COLO668 (cell line): ENCODE results near the gene NUP188.
A peak's percentile ranks its signal among the peaks of the same experiment; 100 is the strongest.

ENCODE experiments used
- DNase-seq: peaks from one replicate; lab custom pipeline; 2025; ENCODE audit not compliant: unreplicated experiment; lab: John Stamatoyannopoulos, UW

NUP188 gene

DNA sequence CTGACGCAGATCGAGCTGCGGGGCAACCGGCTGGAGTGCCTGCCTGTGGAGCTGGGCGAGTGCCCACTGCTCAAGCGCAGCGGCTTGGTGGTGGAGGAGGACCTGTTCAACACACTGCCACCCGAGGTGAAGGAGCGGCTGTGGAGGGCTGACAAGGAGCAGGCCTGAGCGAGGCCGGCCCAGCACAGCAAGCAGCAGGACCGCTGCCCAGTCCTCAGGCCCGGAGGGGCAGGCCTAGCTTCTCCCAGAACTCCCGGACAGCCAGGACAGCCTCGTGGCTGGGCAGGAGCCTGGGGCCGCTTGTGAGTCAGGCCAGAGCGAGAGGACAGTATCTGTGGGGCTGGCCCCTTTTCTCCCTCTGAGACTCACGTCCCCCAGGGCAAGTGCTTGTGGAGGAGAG is 31.3 kb upstream of the NUP188 start:
- no peak for DNase-seq

DNA sequence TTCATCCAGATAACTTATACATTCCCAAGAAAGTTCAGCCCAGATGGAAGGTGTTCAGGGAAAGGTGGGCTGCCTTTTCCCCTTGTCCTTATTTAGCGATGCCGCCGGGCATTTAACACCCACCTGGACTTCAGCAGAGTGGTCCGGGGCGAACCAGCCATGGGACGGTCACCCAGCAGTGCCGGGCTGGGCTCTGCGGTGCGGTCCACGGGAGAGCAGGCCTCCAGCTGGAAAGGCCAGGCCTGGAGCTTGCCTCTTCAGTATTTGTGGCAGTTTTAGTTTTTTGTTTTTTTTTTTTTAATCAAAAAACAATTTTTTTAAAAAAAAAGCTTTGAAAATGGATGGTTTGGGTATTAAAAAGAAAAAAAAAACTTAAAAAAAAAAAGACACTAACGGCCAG is 30.8 kb upstream of the NUP188 start:
- no peak for DNase-seq

DNA sequence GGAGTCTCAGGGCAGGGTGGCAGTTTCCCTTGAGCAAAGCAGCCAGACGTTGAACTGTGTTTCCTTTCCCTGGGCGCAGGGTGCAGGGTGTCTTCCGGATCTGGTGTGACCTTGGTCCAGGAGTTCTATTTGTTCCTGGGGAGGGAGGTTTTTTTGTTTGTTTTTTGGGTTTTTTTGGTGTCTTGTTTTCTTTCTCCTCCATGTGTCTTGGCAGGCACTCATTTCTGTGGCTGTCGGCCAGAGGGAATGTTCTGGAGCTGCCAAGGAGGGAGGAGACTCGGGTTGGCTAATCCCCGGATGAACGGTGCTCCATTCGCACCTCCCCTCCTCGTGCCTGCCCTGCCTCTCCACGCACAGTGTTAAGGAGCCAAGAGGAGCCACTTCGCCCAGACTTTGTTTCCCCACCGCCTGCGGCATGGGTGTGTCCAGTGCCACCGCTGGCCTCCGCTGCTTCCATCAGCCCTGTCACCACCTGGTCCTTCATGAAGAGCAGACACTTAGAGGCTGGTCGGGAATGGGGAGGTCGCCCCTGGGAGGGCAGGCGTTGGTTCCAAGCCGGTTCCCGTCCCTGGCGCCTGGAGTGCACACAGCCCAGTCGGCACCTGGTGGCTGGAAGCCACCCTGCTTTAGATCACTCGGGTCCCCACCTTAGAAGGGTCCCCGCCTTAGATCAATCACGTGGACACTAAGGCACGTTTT is 30.2 kb upstream of the NUP188 start:
- DNase-seq = no peak

DNA sequence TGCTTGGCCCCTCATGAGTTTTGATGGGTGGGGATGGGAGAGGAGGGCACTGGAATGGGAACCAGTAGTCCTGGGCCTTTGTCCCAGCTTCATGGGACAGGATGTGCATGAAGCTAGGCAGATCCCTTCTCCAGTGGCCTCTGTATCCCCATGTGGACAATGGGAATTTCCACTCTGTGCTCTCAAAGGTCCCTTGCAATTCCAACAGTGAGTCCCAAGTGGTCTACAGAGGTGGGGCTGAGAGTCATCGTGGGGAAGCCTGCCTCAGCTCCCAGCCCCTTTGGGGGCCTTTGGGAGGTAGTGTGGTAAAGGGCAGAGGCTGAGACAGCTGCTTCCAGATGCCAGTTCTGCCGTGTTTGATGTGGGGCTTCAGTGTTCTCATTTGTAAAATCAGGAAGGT is 28.6 kb upstream of the NUP188 start:
- no peak for DNase-seq

DNA sequence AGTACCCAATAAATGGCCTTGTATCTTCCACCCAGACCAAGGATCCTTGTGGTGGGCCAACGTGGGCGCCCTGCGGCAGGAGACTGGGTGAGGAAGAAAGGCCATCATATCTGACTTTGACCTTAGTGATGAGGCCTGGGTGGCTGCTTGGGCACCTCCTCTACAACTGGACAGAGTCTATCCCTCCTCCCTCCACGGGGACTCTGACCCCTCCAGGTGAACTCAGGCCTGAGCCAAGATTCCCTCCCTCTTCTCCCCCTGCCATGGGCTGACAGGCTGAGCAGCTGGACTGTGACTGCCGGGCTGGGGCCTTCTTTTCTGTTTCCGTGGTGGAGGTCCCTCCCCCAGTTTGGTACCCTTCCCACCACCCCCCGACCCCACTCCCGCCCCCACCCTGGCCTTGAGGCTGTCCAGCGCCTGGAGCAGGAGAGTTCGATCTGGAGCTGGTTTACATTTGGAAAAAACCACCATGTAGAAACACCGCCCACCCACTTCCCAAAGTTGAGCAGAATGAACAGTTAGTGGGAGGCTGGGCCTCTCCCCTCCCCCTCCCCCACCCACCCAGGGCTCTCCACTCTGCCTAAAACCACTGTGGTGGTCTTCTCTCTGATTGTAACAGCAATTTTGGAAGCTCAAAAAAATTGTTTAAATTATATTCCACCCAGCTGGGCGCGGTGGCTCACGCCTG is 28.0 kb upstream of the NUP188 start:
- no peak for DNase-seq

DNA sequence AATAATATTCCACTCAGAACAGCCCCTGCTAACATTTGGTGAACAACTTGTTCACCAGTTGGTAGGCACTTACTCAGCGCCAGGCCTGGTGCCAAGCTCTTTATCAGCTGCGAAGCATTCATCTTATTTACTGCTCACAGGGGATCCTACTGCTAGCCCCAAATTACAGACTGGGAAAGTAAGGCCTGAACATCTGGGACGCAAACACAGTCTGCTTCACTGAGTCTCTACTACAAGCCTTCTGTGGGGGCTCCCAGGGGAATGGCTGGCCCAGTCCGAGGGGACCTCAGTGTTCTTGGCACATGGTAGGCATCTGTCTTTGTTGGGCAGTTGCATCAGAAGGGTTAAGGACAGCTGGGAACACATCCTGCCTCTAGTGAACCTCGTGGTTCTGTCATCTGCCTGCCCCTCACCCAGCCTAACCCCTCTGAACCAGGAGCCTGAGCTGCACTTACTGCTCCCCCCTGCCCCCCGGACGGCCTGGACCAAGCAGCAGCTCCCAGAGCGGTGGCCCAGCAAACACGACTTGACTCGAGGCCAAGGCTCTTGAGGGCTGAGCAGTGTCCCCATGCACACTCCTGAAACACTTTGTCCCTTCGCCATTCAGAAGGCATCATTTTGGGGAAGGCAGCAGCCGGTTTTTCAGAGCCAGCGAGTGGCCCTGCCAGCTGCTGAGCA is 27.0 kb upstream of the NUP188 start, which contains the start of gene PHYHD1:
Gene PHYHD1, plus strand, starts transcription at position 602 of the 678 bp plus-strand sequence. CDS start 1,342 bp downstream, outside the sequence.
- DNase-seq = no peak

DNA sequence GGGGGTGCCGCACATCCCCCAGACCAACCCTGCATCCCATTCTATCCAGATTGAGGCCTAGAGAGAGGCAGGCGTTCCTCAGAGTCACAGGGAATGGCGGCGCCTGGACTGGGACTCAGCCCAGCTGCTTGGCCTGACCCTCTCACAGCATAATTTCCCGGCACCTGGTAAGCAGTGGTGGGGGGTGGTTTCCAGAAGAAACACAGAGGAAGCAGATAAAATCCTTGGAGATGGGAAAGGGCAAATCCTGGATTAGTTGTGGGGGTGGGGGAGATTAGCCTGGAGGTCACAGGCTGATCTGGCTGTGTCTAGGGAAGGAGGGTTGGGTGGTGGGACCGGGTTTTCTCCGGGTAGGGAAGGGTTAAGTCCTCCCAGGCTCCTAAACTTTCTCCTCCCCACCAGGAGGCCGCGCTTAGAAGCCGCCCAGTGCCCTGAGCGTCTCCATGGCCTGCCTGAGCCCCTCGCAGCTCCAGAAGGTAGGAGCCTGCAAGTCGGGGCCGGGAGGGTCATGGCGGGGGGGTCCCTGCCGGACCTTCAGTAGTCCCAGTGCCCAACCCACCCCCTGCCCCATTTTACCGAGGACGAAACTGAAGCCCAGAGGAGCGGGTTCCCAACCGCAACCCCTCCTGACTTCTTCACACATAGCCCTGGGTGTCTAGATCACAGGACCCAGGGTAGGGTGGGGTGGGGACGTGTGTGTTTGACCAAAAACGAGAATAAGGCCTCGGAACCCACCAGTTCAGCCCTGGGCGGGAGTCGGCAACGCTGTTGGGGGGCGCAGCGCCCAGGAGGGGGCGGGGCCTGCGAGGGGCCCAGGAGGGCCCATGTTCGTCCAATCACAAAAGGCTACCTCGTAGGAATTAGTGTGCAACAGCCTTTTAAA is 25.4 kb upstream of the NUP188 start:
- no peak for DNase-seq

DNA sequence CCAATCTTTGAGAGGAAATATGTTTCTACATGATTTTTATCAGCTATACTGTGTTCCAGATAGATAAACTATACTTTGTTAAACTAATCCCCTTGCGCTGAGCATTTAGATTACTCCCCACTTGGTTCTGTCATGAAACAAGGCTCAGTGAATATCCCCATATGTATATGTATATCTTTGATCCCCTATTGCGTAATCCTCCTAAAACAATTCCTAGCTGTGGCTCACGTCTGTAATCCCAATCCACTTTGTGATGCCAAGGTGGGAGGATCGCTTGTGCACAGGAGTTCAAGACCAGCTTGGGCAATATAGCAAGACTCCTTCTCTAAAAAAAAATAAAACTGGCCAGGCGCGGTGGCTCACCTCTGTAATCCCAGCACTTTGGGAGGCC is 24.0 kb upstream of the NUP188 start:
- DNase-seq = no peak

DNA sequence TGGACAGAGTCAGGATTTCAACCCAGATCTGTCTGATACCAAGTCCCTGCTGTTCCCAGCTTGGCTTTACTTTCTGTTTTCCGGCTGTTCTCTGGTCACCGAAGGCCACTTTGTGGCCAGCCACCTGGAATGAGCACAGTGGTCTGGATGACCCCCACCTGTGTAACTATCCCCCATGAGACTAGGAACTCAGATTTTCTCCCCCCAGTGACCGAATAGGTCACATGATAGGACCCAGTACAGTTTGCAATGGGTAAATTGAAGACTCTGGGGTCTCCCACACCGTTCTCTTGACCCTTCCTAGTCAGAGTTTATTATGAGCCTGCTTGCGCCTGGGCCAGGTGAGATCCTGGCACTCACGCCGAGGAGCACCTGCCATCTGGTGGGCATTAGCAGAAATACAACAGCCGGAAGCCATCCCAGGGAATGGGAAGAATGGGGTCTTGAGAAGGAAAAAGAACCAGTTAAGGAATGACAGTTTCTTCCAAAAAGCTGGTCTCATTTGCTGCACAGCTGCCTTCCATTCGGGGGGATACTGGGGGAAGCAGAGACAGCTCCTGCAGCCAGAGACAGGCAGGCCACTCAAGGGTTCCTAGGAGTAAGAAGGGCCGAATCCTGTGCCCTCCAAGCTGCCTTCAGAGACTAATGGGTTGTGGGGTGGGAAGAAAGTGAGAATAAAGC is 19.6 kb upstream of the NUP188 start:
- peak; percentile 48 for DNase-seq

DNA sequence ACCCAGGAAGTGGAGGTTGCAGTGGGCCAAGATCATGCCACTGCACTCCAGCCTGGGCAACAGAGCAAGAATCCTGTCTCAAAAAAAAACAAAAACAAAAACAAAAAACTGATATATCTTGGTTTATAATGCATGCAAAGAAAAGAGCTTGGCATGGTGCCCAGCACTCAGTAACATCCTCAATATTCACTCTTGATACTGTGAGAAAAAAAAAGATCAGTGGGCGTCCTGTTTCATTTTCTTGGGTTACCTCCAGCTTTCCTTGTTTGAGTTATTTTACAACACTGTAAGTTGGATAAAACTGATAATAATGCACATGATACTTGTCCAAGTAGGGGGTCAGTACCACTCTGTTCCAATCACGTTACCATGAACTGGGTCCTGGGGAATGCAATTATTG is 18.9 kb upstream of the NUP188 start:
- DNase-seq = no peak

DNA sequence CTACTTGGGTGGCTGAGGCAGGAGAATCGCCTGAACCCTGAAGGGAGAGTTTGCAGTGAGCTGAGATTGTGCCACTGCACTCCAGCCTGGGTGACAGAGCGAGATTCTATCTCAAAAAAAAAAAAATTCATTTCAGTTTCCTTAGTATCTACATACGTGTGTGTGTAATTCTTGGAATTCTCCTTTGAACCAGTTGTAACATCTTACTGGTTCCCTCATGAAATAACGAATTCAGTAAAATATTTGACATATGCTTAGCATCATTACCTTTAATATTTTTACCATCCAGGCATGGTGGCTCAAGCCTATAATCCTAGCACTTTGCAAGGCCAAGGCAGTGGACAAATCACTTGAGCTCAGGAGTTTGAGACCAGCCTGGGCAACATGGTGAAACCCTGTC is 17.9 kb upstream of the NUP188 start:
- no peak for DNase-seq

DNA sequence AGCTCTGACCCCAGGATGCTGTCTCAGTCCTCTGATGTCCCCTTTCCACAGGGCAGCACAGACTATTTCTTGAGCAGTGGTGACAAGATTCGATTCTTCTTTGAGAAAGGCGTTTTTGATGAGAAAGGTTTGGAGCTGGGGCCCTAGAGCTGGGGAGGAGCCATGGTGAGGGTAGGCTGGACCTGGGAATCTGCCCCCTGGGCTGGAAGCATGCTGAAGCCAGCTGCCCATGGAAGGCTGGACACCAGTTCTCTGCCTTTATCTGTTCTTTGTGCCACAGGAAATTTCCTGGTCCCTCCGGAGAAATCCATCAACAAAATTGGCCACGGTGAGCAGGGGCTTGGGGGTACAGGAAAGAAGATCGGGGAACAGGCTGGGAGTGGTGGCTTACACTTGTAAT is 13.8 kb upstream of the NUP188 start:
- DNase-seq = no peak

DNA sequence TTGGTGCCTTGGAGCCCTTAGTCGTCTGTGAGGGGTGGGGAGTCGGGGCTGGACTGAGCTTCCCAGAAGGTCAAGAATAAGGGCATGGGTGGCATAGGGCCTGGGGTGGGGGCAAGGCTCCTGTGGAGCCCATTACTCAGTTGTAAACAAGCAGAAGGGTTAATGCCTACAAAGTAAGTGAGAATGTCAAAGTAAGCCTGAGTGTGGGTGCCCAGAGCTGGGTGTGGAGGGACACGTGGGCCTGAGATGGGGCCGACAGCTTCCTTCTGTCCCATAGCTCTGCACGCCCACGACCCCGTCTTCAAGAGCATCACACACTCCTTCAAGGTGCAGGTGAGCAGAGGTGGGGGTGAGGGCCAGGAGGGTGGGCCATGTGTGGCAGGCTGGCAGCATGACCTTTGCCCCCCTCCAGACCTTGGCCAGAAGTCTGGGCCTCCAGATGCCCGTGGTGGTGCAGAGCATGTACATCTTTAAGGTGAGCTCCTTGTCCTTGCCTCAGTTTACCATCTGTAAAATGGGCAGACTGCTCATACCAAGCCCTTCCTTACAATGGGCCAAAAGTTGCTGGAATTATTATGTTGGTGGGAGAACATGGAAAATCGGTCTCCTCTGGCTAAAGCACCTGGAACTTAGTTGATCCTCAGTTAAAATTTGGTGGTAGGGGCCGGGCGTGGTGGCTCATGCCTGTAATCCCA is 11.2 kb upstream of the NUP188 start:
- DNase-seq = no peak

DNA sequence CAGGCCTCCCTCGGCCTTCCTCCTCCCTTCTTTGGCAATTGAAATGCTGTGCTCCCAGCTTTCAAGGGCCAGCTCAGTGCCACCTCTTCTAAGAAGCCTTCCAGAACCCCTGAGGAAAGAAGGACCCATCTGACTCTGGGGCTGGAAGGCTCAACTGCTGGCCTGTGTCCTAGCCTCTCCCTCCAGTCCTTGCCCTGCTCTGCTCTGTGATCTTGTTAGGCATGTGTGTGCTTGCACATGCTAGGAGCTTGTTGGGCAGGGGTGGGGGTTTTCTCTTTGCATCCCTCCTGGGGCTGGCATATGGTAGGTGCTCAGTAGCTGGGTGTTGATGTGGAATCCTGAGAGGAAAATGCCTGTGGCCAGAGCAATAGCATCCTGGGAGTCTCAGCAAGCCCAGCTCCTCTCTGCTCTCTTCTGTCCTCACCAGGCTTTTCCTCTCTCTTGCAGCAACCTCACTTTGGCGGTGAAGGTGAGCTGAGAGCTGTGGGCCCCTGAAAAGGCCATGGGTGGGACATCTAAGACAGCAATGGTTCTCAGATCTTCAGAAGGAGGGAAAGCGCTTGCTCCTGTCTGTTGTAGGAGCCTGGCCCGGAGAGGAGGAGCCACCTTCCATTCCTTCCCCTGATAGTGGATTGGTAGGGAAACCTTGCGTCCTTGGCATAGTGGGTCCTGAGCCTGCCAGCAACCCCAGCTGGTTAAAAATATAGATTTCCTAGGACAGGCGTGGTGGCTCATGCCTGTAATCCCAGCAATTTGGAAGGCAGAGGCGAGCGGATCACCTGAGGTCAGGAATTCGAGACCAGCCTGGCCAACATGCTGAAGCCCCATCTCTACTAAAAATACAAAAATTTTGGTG is 10.0 kb upstream of the NUP188 start:
- DNase-seq = no peak

DNA sequence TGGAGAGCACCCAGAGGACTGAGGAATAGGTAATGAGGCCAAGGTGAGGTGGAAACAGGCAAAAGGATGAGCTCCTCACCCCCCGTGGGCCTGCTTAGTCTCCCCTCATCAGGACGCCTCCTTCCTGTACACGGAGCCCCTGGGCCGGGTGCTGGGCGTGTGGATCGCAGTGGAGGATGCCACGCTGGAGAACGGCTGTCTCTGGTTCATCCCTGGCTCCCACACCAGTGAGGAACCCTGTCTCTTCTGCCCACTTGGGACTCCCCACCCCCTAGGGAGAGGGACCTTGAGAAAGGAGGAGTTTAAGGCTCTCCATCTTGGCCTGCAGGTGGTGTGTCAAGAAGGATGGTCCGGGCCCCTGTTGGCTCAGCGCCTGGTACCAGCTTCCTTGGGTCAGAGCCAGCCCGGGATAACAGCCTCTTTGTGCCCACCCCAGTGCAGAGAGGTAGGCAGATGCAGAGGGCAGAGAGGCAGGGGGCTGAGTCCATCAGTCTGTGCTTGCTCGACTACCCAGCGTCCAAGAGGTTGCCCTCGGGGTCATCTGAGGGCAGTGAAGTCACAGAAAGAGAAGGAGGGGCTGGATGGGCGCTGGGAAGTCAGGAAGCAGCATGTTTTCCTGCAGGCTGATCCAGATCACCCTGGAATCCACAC is 7.1 kb upstream of the NUP188 start:
- no peak for DNase-seq

DNA sequence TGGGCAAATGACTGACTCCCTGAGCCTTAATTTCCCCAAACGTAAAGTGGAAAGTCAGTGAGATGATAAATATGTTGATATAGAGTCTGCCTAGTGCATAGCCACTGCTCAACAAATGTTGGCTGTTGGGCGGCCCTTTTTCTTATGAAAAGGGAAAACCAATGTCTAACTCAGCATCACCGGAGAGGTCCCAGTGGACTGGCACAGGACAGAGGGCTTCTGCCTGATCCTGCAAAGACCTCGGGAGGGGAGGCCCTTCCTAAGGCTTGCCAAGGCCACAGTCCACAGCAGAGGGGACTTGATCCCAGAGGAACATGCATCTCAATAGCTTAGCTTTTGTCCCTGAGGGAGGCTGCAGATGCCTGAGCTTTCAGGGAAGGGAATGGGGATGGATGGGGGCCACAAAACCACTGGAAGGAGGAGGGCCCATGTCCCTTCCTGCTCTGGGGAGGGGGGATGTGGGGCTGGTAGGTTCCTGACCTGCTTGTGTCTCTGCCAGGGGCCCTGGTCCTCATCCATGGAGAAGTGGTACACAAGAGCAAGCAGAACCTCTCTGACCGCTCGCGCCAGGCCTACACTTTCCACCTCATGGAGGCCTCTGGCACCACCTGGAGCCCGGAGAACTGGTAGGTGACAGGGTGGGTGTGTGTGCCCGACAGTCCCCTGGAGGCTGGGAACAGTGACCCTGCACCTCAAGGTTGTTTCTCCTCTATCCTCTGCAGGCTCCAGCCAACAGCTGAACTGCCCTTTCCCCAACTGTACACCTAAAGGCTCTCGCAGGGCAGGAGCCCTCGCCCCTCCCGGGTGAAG is 6.3 kb upstream of the NUP188 start:
- no peak for DNase-seq

DNA sequence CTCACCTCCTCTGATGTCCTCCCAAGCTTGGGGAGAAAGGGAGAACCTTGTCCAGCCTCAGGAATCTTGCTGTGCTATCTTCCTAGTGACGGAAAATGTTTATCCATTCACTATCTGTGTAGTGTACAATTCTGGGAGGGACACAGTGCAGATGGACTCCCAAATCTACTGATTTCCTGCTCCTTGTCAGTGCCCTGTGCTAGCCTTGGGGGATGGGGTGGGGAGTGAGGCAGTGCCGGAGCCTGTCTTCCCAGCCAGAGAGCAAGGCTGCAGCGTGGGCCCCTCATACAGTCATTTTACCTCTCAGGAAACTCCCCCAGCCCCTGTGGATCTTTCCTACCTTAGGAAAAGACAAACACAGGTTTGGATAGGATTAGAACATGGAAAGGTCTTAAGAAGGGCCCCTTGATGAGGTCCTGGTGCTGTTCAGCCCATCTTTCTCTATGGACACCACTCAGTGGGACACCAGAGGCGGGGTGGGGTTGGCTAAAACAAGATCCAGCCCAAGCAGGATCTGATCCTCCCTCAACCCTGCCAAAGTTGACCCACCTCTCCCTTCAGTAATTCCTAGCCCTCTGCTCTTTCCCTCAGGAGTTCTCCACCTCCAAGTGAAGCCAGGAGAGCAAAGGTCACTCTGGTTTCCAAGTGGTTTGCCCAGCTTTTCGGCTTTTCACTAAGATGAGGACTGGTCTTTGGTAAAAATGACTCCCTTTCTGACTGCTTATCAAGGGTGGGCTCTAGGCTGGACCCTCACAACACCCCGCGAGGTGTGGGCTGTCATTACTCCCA is 3.5 kb upstream of the NUP188 start:
- no peak for DNase-seq
